SU-DHL-6 (cell line): ENCODE results near the gene IGFL4.

Experiments
- EZH2phosphoT487 ChIP-seq: fragments of 200-600 bp; sonication (generic), shearing (Covaris generic); conservative IDR thresholded peaks from 2 replicates; pipeline ENCODE4 v1.6.1; 2018; ENCODE audit warnings: mild to moderate bottlenecking, antibody characterized with exemption, low read length, moderate library complexity, mixed read lengths
- TF ChIP-seq, protein P1 (sequence below): fragments of 200-600 bp; sonication (generic); IDR thresholded peaks from one replicate; pipeline ENCODE4 v1.5.1; 2017; ENCODE audit warnings: antibody characterized with exemption, mild to moderate bottlenecking, low read length, moderate library complexity; ENCODE audit not compliant: insufficient read depth, poor library complexity, severe bottlenecking

DNA sequence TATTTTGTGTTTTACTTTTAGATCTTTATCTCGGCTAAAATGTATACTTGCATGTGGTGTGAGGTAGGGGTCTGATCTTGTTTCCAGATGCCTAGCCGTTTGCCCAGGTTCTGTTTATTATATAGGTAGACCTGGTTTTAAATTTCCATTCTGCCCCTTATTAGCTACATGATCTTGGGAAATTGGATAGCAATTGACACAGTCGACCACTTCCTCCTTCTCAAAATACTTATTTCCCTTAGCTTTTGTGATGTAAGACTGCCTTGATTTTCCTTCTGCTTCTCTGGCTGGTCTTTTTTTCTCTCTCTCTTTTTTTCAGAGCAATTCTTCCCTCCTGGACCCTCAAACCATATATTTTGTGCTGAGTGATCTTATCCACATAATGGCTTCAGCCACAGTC lies 15.0 kb downstream of the IGFL4 start:
- TF ChIP-seq, protein P1, sequence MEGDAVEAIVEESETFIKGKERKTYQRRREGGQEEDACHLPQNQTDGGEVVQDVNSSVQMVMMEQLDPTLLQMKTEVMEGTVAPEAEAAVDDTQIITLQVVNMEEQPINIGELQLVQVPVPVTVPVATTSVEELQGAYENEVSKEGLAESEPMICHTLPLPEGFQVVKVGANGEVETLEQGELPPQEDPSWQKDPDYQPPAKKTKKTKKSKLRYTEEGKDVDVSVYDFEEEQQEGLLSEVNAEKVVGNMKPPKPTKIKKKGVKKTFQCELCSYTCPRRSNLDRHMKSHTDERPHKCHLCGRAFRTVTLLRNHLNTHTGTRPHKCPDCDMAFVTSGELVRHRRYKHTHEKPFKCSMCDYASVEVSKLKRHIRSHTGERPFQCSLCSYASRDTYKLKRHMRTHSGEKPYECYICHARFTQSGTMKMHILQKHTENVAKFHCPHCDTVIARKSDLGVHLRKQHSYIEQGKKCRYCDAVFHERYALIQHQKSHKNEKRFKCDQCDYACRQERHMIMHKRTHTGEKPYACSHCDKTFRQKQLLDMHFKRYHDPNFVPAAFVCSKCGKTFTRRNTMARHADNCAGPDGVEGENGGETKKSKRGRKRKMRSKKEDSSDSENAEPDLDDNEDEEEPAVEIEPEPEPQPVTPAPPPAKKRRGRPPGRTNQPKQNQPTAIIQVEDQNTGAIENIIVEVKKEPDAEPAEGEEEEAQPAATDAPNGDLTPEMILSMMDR, result no peak
- TF ChIP-seq EZH2phosphoT487, result no peak
